Brain microvascular endothelial cell (primary cell): ENCODE results near the gene ZYG11A.

Experiments
- DNase-seq: peaks from one replicate; pipeline ENCODE4 v3.0.0-alpha.2; 2020
- H3K27ac ChIP-seq: fragments of 250-450 bp; sonication (Bioruptor Pico); 2 replicates; pipeline ENCODE4 v1.5.1; 2020; ENCODE audit warnings: mild to moderate bottlenecking, moderate library complexity
- H3K27me3 ChIP-seq: fragments of 250-450 bp; sonication (Bioruptor Pico); replicated peaks from 2 replicates; pipeline ENCODE4 v1.5.1; 2020; ENCODE audit warnings: mild to moderate bottlenecking
- H3K36me3 ChIP-seq: fragments of 250-450 bp; sonication (Bioruptor Pico); replicated peaks from 2 replicates; pipeline ENCODE4 v1.5.1; 2020; ENCODE audit warnings: mild to moderate bottlenecking
- H3K4me3 ChIP-seq: 2 replicates; pipeline ENCODE4 v1.5.1; 2011; ENCODE audit warnings: low read depth, mild to moderate bottlenecking, control low read depth, low read length, moderate library complexity
- CTCF ChIP-seq: IDR thresholded peaks from 2 replicates; pipeline ENCODE4 v1.5.1; 2011; ENCODE audit warnings: low read depth, mild to moderate bottlenecking, moderate library complexity, low read length, control low read depth, inconsistent platforms; ENCODE audit errors: missing control alignments
- in situ Hi-C: cut with HindIII; loops from 2 replicates; pipeline ENCODE4 v1.10.0; 2017; ENCODE audit warnings: low sequenced_read_pairs, low pct_ligation_motif_present

ZYG11A gene

DNA sequence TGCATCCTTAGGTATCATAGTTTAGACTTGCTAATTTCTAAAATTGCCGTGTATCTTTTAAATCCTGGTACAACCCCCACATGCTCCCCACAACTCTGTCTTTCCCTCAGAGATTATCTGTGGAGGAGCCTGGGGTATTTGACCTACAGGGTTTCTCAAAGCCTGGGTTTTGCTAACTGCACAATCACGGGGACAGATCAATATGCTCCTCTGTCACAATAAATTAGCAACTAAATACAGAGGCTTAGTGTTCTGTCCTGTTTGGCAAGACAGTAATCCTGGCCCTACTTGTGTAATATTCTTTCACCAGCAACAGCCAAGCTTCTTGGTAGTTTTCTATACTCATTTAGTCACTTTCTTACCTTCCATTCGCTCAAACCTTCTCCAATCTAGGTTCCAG, 70.5 kb downstream of the ZYG11A start:
- H3K27ac ChIP-seq = no peak overlapping the region
- DNase-seq = no peak
- H3K36me3 ChIP-seq = no peaks in the 10 kb centered on the region
- in situ Hi-C loops = no loop called here
- H3K4me3 ChIP-seq = no peak overlapping the region
- H3K27me3 ChIP-seq = no peaks in the 10 kb centered on the region
- TF ChIP-seq CTCF = no peak

- in situ Hi-C loops = no loop called here
These were observed 71.0 kb downstream of the ZYG11A start for GRCh38 chr1:52913537-52913936.

DNA sequence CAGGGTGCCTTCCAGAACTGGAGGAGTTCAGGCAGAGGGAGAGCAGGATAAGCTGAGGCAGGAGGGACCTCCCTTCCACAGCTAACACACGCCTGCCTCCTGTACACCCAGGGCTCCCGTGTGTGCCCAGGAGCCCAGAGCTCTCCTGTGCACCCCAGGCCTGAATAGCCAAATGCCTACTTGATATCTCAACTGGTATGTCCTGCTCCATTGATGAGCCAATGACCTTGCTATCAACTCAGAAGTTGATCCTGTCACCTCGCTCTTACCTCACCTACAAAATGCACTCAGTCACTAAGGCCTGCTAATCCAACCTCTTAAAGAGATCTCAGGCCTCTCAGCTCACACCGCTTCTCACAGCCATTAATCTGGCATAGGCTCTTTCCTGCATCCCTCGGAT, 71.9 kb downstream of the ZYG11A start:
- TF ChIP-seq CTCF = no peak

More at GRCh38 chr1:52913537-52913936, 71.0 kb downstream of the ZYG11A start:
- H3K4me3 ChIP-seq = no peak overlapping the region
- no peak overlapping the region for H3K27ac ChIP-seq
- no peak for TF ChIP-seq CTCF
- no peaks in the 10 kb centered on the region for H3K27me3 ChIP-seq
- no peaks in the 10 kb centered on the region for H3K36me3 ChIP-seq
- no peak for DNase-seq

GRCh38 chr1:52915211-52915854, 72.8 kb downstream of the ZYG11A start:
- no peaks in the 10 kb centered on the region for H3K36me3 ChIP-seq
- no peaks in the 10 kb centered on the region for H3K27me3 ChIP-seq
- no peak overlapping the region for H3K27ac ChIP-seq
- no peak overlapping the region for H3K4me3 ChIP-seq
- no peak for TF ChIP-seq CTCF
- in situ Hi-C loops = no loop called here
- DNase-seq = no peak

More for the DNA sequence above, 71.9 kb downstream of the ZYG11A start:
- no peak overlapping the region for H3K27ac ChIP-seq
- H3K36me3 ChIP-seq = no peaks in the 10 kb centered on the region
- DNase-seq = no peak
- H3K4me3 ChIP-seq = no peak overlapping the region
- H3K27me3 ChIP-seq = no peaks in the 10 kb centered on the region
- in situ Hi-C loops = no loop called here

- no peak for DNase-seq
- Histone ChIP-seq H3K27ac (no peak overlapping the region), H3K4me3 (no peak overlapping the region), H3K36me3 (no peaks in the 10 kb centered on the region), H3K27me3 (no peaks in the 10 kb centered on the region)
- no peak for TF ChIP-seq CTCF
- in situ Hi-C loops = no loop called here
These were observed 73.3 kb downstream of the ZYG11A start for GRCh38 chr1:52915855-52916220.
